Mesendoderm (in vitro differentiated cells): ENCODE measurements around the gene HP1BP3.

Source experiments
- DNase-seq: peaks from one replicate; pipeline ENCODE4 v3.0.0; 2013
- H2AK5ac ChIP-seq: 2 replicates; pipeline ENCODE4 v1.6.1; 2013; ENCODE audit warnings: low read length, inconsistent platforms
- H2BK120ac ChIP-seq: 2 replicates; pipeline ENCODE4 v1.6.1; 2013; ENCODE audit warnings: low read depth, mild to moderate bottlenecking, low read length, moderate library complexity, mixed read lengths
- H2BK15ac ChIP-seq: replicated peaks from 2 replicates; pipeline ENCODE4 v1.6.1; 2013; ENCODE audit warnings: low read depth, mild to moderate bottlenecking, moderate library complexity
- H2BK5ac ChIP-seq: 2 replicates; pipeline ENCODE4 v1.6.1; 2013; ENCODE audit warnings: low read length, inconsistent platforms
- H3K18ac ChIP-seq: 2 replicates; pipeline ENCODE4 v1.6.1; 2013; ENCODE audit warnings: mild to moderate bottlenecking, low read length, mixed read lengths
- H3K23ac ChIP-seq: one replicate; pipeline ENCODE4 v1.6.1; 2013; ENCODE audit warnings: low read length
- H3K27ac ChIP-seq: 2 replicates; pipeline ENCODE4 v1.5.1; 2013; ENCODE audit warnings: low read depth, mild to moderate bottlenecking, inconsistent platforms, low read length, moderate library complexity
- H3K27me3 ChIP-seq: 2 replicates; pipeline ENCODE4 v1.6.1; 2013; ENCODE audit warnings: low read length, control low read depth, mild to moderate bottlenecking, inconsistent platforms; ENCODE audit not compliant: insufficient read depth, poor library complexity
- H3K36me3 ChIP-seq: 2 replicates; pipeline ENCODE4 v1.6.1; 2013; ENCODE audit warnings: low read length, inconsistent platforms; ENCODE audit not compliant: control insufficient read depth, insufficient read depth
- H3K4ac ChIP-seq: one replicate; pipeline ENCODE4 v1.6.1; 2013; ENCODE audit warnings: low read depth, mild to moderate bottlenecking, low read length, moderate library complexity
- H3K4me1 ChIP-seq: 2 replicates; pipeline ENCODE4 v1.6.1; 2013; ENCODE audit warnings: low read depth, low read length, inconsistent platforms; ENCODE audit not compliant: control insufficient read depth
- H3K4me2 ChIP-seq: 2 replicates; pipeline ENCODE4 v1.6.1; 2013; ENCODE audit warnings: low read length
- H3K4me3 ChIP-seq: 2 replicates; pipeline ENCODE4 v1.5.1; 2013; ENCODE audit warnings: mild to moderate bottlenecking, low read length
- H3K56ac ChIP-seq: one replicate; pipeline ENCODE4 v1.6.1; 2013; ENCODE audit warnings: low read length
- H3K79me1 ChIP-seq: 2 replicates; pipeline ENCODE4 v1.6.1; 2013; ENCODE audit warnings: low read length, inconsistent platforms
- H3K79me2 ChIP-seq: 2 replicates; pipeline ENCODE4 v1.6.1; 2013; ENCODE audit warnings: mild to moderate bottlenecking, low read length; ENCODE audit not compliant: control insufficient read depth, insufficient read depth
- H3K9ac ChIP-seq: 2 replicates; pipeline ENCODE4 v1.6.1; 2013; ENCODE audit warnings: low read length, inconsistent platforms
- H4K5ac ChIP-seq: one replicate; pipeline ENCODE4 v1.6.1; 2013; ENCODE audit warnings: low read length
- H4K8ac ChIP-seq: one replicate; pipeline ENCODE4 v1.6.1; 2013; ENCODE audit warnings: low read depth, mild to moderate bottlenecking, control low read depth, low read length, moderate library complexity
- WGBS: extraction: QIAGEN DNeasy Blood & Tissue Kit; methylation state at CpG from one replicate; pipeline ENCODE4 v1.1.7; 2013; ENCODE audit warnings: low lambda C conversion rate, missing lambda C conversion rate; ENCODE audit not compliant: insufficient coverage; ENCODE audit errors: extremely low coverage; 5-methylcytosine and 5-hydroxymethylcytosine counted together

Gene HP1BP3

GRCh38 chr1:20710469-20711284 lies 76.4 kb downstream of the HP1BP3 start:
- no peak overlapping the region for H3K23ac ChIP-seq
- no peak overlapping the region for H4K5ac ChIP-seq
- no peaks in the 10 kb centered on the region for H3K4me1 ChIP-seq
- H3K36me3 ChIP-seq = no peaks in the 10 kb centered on the region
- no peak overlapping the region for H2BK15ac ChIP-seq
- H3K79me2 ChIP-seq = no peaks in the 10 kb centered on the region
- no peak overlapping the region for H2AK5ac ChIP-seq
- H2BK5ac ChIP-seq = no peak overlapping the region
- no peaks in the 10 kb centered on the region for H3K79me1 ChIP-seq
- no CpG with 5 or more reads among the region's 18 CpGs for WGBS
- H3K9ac ChIP-seq = no peak overlapping the region
- no peaks in the 10 kb centered on the region for H3K27me3 ChIP-seq
- H4K8ac ChIP-seq = no peak overlapping the region
- H3K56ac ChIP-seq = no peak overlapping the region
- no peak overlapping the region for H3K4ac ChIP-seq
- H3K27ac ChIP-seq = no peak overlapping the region
- no peak overlapping the region for H3K18ac ChIP-seq
- no peak overlapping the region for H2BK120ac ChIP-seq
- H3K4me3 ChIP-seq = no peak overlapping the region
- DNase-seq = no peak
- no peak overlapping the region for H3K4me2 ChIP-seq

DNA sequence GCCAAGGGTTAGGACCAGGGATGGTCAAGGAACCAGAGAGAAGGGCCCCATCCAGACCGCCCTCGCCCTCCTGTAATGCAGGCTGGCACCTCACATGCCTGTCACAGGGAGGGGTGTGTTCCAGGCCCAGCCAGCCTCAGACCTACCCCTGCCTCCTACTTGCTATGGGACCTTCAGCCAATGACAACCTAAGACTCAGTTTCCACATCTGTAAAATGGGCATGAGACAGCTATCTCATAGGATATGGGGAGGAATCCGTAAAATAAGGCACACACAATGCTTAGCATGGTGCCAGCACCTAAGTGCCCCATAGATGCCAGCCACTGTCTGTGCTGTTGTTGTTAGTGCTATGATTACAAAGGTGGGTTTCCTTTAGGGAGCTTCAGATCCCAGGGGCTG lies 77.2 kb downstream of the HP1BP3 start:
- H2AK5ac ChIP-seq = no peak overlapping the region
- DNase-seq = no peak
- no peak overlapping the region for H3K9ac ChIP-seq
- H3K79me1 ChIP-seq = no peaks in the 10 kb centered on the region
- no peaks in the 10 kb centered on the region for H3K79me2 ChIP-seq
- no peak overlapping the region for H3K27ac ChIP-seq
- no peaks in the 10 kb centered on the region for H3K36me3 ChIP-seq
- H3K56ac ChIP-seq = no peak overlapping the region
- H2BK120ac ChIP-seq = no peak overlapping the region
- no peak overlapping the region for H3K4me3 ChIP-seq
- H2BK5ac ChIP-seq = no peak overlapping the region
- H3K27me3 ChIP-seq = no peaks in the 10 kb centered on the region
- WGBS = no CpG with 5 or more reads among the region's 3 CpGs
- H4K8ac ChIP-seq = no peak overlapping the region
- H3K18ac ChIP-seq = no peak overlapping the region
- H3K4me1 ChIP-seq = no peaks in the 10 kb centered on the region
- H3K4me2 ChIP-seq = no peak overlapping the region
- no peak overlapping the region for H3K23ac ChIP-seq
- no peak overlapping the region for H2BK15ac ChIP-seq
- H4K5ac ChIP-seq = no peak overlapping the region
- no peak overlapping the region for H3K4ac ChIP-seq

- no peak overlapping the region for H4K5ac ChIP-seq
- H3K27ac ChIP-seq = no peak overlapping the region
- no peak overlapping the region for H3K4me2 ChIP-seq
- H4K8ac ChIP-seq = no peak overlapping the region
- H3K4ac ChIP-seq = no peak overlapping the region
- no peaks in the 10 kb centered on the region for H3K79me2 ChIP-seq
- H2BK120ac ChIP-seq = no peak overlapping the region
- H3K23ac ChIP-seq = no peak overlapping the region
- DNase-seq = no peak
- H3K56ac ChIP-seq = no peak overlapping the region
- H3K9ac ChIP-seq = no peak overlapping the region
- no peaks in the 10 kb centered on the region for H3K36me3 ChIP-seq
- no peak overlapping the region for H2AK5ac ChIP-seq
- no peak overlapping the region for H2BK5ac ChIP-seq
- H3K18ac ChIP-seq = no peak overlapping the region
- H2BK15ac ChIP-seq = no peak overlapping the region
- no CpG with 5 or more reads among the region's 5 CpGs for WGBS
- H3K4me1 ChIP-seq = no peaks in the 10 kb centered on the region
- H3K79me1 ChIP-seq = no peaks in the 10 kb centered on the region
- no peaks in the 10 kb centered on the region for H3K27me3 ChIP-seq
- no peak overlapping the region for H3K4me3 ChIP-seq
These were observed 78.2 kb downstream of the HP1BP3 start for GRCh38 chr1:20708891-20709290.

DNA sequence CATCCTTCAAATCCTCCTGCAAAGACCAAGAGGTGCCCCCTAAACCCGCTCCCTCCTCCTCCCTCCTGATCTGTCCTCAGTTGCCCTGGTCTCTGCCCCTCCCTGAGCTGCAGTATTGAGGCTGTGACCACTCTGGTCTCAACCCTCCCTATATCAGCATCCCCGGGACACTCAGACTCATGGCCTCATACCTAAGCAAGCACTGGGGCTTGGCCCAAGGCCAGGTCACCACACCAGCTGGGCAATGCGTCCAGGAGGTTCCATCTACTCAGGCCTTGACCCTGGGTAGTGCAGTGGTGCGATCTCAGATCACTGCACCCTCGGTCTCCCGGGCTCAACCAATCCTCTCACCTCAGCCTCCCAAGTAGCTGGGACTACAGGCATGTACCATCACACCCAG lies 79.0 kb downstream of the HP1BP3 start:
- Histone ChIP-seq H2BK120ac (no peak overlapping the region), H3K36me3 (no peaks in the 10 kb centered on the region), H3K27me3 (no peaks in the 10 kb centered on the region), H3K27ac (no peak overlapping the region), H3K79me2 (no peaks in the 10 kb centered on the region), H2BK5ac (no peak overlapping the region), H2BK15ac (no peak overlapping the region), H3K4ac (no peak overlapping the region), H3K9ac (no peak overlapping the region), H4K5ac (no peak overlapping the region), H3K18ac (no peak overlapping the region), H3K4me2 (no peak overlapping the region), H3K23ac (no peak overlapping the region), H4K8ac (no peak overlapping the region), H3K56ac (no peak overlapping the region), H2AK5ac (no peak overlapping the region), H3K4me1 (no peaks in the 10 kb centered on the region), H3K79me1 (no peaks in the 10 kb centered on the region), H3K4me3 (no peak overlapping the region)
- WGBS = no CpG with 5 or more reads among the region's 6 CpGs
- no peak for DNase-seq

GRCh38 chr1:20706841-20707240 lies 80.3 kb downstream of the HP1BP3 start:
- no peaks in the 10 kb centered on the region for H3K79me2 ChIP-seq
- H2BK120ac ChIP-seq = no peak overlapping the region
- no CpG with 5 or more reads among the region's 5 CpGs for WGBS
- no peak overlapping the region for H3K4me2 ChIP-seq
- H3K27ac ChIP-seq = no peak overlapping the region
- H3K4ac ChIP-seq = no peak overlapping the region
- no peaks in the 10 kb centered on the region for H3K36me3 ChIP-seq
- no peak overlapping the region for H3K9ac ChIP-seq
- H2AK5ac ChIP-seq = no peak overlapping the region
- no peak overlapping the region for H4K8ac ChIP-seq
- no peaks in the 10 kb centered on the region for H3K27me3 ChIP-seq
- no peak for DNase-seq
- H2BK15ac ChIP-seq = no peak overlapping the region
- H4K5ac ChIP-seq = no peak overlapping the region
- H3K23ac ChIP-seq = no peak overlapping the region
- no peak overlapping the region for H3K56ac ChIP-seq
- no peak overlapping the region for H2BK5ac ChIP-seq
- H3K79me1 ChIP-seq = no peaks in the 10 kb centered on the region
- H3K4me3 ChIP-seq = no peak overlapping the region
- no peak overlapping the region for H3K18ac ChIP-seq
- H3K4me1 ChIP-seq = no peaks in the 10 kb centered on the region
